ENCODE data around the gene MAPK9. TPM values are rescaled to one million over a fixed set of nuclear protein-coding genes. Genes with fewer than 3 reads are reported as not detected.

Gene MAPK9
- total RNA-seq (2014; rRNA removed; shearing (Covaris generic)) (19.9 and 21.8 TPM in 2 replicates), total RNA-seq (2022) (42.1 and 45.7 TPM in 2 replicates), Bru-seq, nascent RNA (percentile 72 among the genes with signal in this experiment), BruChase-seq, experiment 1, labeled RNA remaining after a 6-hour chase (percentile 81 among the genes with signal in this experiment), BruChase-seq, experiment 2, labeled RNA remaining after a 2-hour chase (percentile 78 among the genes with signal in this experiment)
- long read RNA-seq, full-length matches to known transcripts = 38 of 77 reads
- long read RNA-seq, partial matches to known transcripts = 6 of 77 reads
- long read RNA-seq, other reads (novel, unspliced or antisense) = 33 of 77 reads

DNA sequence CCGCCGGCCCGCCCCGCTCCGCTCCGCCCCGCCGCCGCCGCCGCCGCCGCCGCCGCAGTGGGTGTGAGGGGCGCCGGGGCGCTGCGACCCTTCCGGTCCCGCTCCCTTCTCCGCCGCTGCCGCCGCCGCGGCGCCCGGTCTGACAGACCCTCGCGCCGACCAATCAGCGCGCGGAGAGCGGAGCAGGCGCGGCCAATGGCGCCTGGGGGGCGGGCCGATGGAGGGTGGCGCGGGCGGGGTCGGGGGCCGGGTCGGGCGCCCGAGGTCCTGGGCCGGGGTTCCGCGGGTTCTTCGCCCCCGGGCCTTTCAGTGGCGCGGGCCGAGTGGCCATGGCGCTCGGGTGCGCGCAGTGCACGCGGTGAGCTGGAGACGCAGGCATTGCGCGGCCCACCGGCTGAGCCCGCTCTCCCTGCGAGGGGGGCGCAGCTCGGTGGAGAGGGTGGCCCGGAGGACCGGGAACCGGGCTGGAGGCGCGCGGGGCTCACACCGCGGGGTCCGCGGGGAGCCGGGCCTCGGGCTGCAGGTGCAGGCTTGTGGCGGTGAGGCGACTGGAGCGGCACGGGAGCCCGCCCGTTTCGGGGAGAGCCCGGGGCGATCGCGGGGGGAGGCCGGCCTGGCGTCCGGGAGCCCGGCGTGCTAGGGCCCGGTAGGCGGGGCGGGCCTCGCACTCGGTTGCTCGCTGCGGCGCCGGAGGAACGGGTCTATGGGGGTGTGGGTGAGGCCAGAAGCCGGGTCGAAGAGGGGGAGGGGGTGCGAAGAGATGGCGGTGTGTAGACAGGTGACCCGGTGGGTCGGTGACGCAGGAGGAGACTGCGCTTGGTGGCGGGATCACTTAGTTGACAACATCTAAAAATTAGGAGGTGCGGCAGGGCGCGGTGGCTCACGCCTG is at the start of gene MAPK9:
Gene MAPK9, minus strand, starts transcription at position 141 of the 889 bp plus-strand sequence. CDS start 11,522 bp downstream, outside the sequence.
- intact Hi-C loops (cut with micrococcal nuclease; ENCODE audit: unreplicated experiment) = loop anchor here (5.0 kb wide), 1 partner anchor 385 kb away; the partner anchor contains the start of gene TBC1D9B
- H3K9me3 ChIP-seq (ENCODE audit: low read length) = no peaks in the 10 kb centered on the region
- peaks cover 27% of the 10 kb centered on the region for H3K36me3 ChIP-seq (ENCODE audit: insufficient read depth, low read length)
- DNase-seq (ENCODE audit: low spot score) = peak; percentile 93
- CTCF ChIA-PET (ENCODE audit: unreplicated experiment) = interaction anchor here (1.8 kb wide), 1 partner anchor 23 kb away, joined by 7 read pairs; no protein-coding TSS in a partner anchor
- H3K4me3 ChIP-seq (ENCODE audit: low read depth, low read length, poor library complexity, severe bottlenecking) = peak within 1 kb of the TSS; percentile 75
- H3K4me2 ChIP-seq (ENCODE audit: low read length) = peak within 1 kb of the TSS; percentile 96
- POLR2A ChIA-PET = no interaction called here
- H2AFZ ChIP-seq (ENCODE audit: low read length) = peak within 1 kb of the TSS; percentile 47
- no peaks in the 10 kb centered on the region for H3K9me2 ChIP-seq (ENCODE audit: insufficient read depth, low read length)
- H4K20me1 ChIP-seq (ENCODE audit: insufficient read depth, low read length) = peaks cover 19% of the 10 kb centered on the region; the same call in 1 of the 2 replicates
- H3K79me2 ChIP-seq (ENCODE audit: insufficient read depth, low read depth, low read length) = peaks cover 35% of the 10 kb centered on the region
- TF ChIP-seq CTCF (conservative IDR thresholded peaks at IDR 0.05; ENCODE audit: low read length) = 0 out of 2 replicates have a peak, but pooled peaks have one; percentile 13
- no peak for TF ChIP-seq EZH2phosphoT487 (IDR thresholded peaks at IDR 0.05; ENCODE audit: borderline replicate concordance, low read depth, low read length)
- H3K4me1 ChIP-seq (ENCODE audit: insufficient read depth, low read length, poor library complexity, severe bottlenecking) = peaks cover 33% of the 10 kb centered on the region
- peak within 1 kb of the TSS; percentile 76 for H3K27ac ChIP-seq (ENCODE audit: low read depth, low read length, poor library complexity, severe bottlenecking)
- no TSS peak for BruUV-seq (replicated peaks)

- Histone ChIP-seq H3K4me1 (ENCODE audit: insufficient read depth, low read length, poor library complexity, severe bottlenecking) (no peaks in the 10 kb centered on the region), H2AFZ (ENCODE audit: low read length) (no peak overlapping the region), H3K79me2 (ENCODE audit: insufficient read depth, low read depth, low read length) (no peaks in the 10 kb centered on the region), H3K4me3 (ENCODE audit: low read depth, low read length, poor library complexity, severe bottlenecking) (no peak overlapping the region), H3K4me2 (ENCODE audit: low read length) (no peak overlapping the region), H4K20me1 (ENCODE audit: insufficient read depth, low read length) (no peaks in the 10 kb centered on the region), H3K36me3 (ENCODE audit: insufficient read depth, low read length) (no peaks in the 10 kb centered on the region), H3K27ac (ENCODE audit: low read depth, low read length, poor library complexity, severe bottlenecking) (no peak overlapping the region), H3K9me3 (ENCODE audit: low read length) (no peaks in the 10 kb centered on the region), H3K9me2 (ENCODE audit: insufficient read depth, low read length) (no peaks in the 10 kb centered on the region)
- TF ChIP-seq EZH2phosphoT487 (IDR thresholded peaks at IDR 0.05; ENCODE audit: borderline replicate concordance, low read depth, low read length) (no peak), CTCF (conservative IDR thresholded peaks at IDR 0.05; ENCODE audit: low read length) (no peak)
- intact Hi-C loops (cut with micrococcal nuclease; ENCODE audit: unreplicated experiment) = no loop called here
- no TSS peak for BruUV-seq (replicated peaks)
- DNase-seq (ENCODE audit: low spot score) = no peak
- ChIA-PET POLR2A (no interaction called here), CTCF (ENCODE audit: unreplicated experiment) (no interaction called here)
Observed at GRCh38 chr5:180341595-180341994, 49.7 kb upstream of the MAPK9 start.

Data from OCI-LY7 (cell line).